Endothelial cell of umbilical vein (primary cell): ENCODE data around the gene GREB1.

ENCODE experiments used
- POLR2AphosphoS5 ChIP-seq: IDR thresholded peaks from 2 replicates; pipeline ENCODE4 v1.6.1; 2012; ENCODE audit warnings: low read depth, mild to moderate bottlenecking, control low read depth, low read length, moderate library complexity; ENCODE audit not compliant: insufficient read depth
- TF ChIP-seq, protein P1 (sequence below), 2 donors: IDR thresholded peaks; 1 replicate in 1 of 2; 2 replicates in 1 of 2; pipeline ENCODE4 v1.5.1; 2011; ENCODE audit warnings: low read length in 2 of 2, mild to moderate bottlenecking in 2 of 2, moderate library complexity in 2 of 2, control low read depth in 1 of 2, inconsistent platforms in 1 of 2, low read depth in 1 of 2; ENCODE audit not compliant: insufficient read depth in 1 of 2; ENCODE audit errors: extremely low read depth in 1 of 2

DNA sequence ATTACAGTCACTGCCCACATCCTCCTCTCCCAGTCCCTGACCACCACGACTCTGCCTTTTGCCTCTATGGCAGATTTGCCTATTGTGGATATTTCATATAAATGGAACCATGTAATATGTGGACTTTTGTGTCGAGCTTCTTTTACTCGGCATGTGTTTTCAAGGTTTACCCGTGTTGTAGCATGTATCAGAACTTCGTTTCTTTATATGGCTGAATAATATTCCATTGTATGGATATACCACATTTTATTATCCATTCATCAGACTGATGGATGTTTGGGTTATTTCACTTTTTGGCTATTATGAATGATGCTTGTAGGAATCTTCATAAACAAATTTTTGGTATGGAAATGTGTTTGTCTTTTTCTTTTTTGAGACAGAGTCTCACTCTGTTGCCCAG is 43.7 kb upstream of the GREB1 start:
- TF ChIP-seq, protein P1, sequence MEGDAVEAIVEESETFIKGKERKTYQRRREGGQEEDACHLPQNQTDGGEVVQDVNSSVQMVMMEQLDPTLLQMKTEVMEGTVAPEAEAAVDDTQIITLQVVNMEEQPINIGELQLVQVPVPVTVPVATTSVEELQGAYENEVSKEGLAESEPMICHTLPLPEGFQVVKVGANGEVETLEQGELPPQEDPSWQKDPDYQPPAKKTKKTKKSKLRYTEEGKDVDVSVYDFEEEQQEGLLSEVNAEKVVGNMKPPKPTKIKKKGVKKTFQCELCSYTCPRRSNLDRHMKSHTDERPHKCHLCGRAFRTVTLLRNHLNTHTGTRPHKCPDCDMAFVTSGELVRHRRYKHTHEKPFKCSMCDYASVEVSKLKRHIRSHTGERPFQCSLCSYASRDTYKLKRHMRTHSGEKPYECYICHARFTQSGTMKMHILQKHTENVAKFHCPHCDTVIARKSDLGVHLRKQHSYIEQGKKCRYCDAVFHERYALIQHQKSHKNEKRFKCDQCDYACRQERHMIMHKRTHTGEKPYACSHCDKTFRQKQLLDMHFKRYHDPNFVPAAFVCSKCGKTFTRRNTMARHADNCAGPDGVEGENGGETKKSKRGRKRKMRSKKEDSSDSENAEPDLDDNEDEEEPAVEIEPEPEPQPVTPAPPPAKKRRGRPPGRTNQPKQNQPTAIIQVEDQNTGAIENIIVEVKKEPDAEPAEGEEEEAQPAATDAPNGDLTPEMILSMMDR (IDR thresholded peaks at IDR 0.05; ENCODE audit: extremely low read depth in 1 of 2, insufficient read depth in 1 of 2, low read depth in 1 of 2, low read length in 2 of 2) = no peak
- no peak for TF ChIP-seq POLR2AphosphoS5
